SIG-M5 treated with dmso at 0.1 percent for 504 hours (cell line): Measurements from ENCODE around the gene RANBP17.
"Not testable (repeated sequence)": the region's sequence is repeated elsewhere in the genome, so short reads cannot be mapped to it uniquely, and the experiment has no call there.

Experiments used
- DNase-seq: peaks from one replicate; lab custom pipeline; 2025; ENCODE audit not compliant: unreplicated experiment; lab: John Stamatoyannopoulos, UW

The RANBP17 gene

GRCh38 chr5:171143926-171144325 is 282.1 kb downstream of the RANBP17 start:
- no peak for DNase-seq

- no peak for DNase-seq
Observed at GRCh38 chr5:171149333-171149732, 287.5 kb downstream of the RANBP17 start.

DNA sequence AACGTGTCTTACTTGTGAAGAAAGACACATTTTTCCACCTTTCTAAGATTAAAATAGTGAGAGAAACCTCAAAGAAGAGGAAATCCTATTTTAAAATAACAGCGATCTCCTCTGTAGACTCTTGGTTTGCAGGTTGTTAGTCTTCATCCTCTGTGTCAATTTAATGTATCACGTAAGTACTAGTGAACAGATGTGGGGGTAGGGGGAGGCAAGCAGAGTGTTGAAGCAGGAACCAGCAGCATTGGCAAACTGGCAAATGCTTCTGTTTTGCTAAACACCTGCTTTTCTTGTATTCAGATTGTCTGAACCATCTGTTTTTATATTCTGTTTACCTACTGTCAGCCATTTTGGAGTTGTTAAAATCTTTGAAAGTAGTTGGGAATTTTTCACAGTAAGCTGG is 288.0 kb downstream of the RANBP17 start:
- DNase-seq, result no peak

DNA sequence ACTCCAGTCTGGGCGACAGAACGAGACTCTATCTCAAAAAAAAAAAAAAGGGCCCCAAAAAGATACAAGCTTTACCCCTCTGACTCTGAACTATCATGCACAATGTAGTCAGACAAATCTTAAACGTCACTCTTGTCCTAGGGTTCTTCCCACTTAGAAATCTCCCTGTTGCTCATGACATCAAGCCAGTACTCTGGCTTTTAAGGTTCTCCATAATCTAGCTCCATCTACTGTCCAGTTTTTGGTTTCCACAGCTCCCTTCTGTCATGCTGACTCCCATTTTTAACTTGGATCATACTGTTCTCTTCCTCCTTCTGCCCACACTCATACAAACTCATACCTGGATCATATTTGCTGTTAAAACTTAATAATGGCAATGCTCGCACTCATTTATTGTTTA is 290.6 kb downstream of the RANBP17 start:
- peak; percentile 34 for DNase-seq

DNA sequence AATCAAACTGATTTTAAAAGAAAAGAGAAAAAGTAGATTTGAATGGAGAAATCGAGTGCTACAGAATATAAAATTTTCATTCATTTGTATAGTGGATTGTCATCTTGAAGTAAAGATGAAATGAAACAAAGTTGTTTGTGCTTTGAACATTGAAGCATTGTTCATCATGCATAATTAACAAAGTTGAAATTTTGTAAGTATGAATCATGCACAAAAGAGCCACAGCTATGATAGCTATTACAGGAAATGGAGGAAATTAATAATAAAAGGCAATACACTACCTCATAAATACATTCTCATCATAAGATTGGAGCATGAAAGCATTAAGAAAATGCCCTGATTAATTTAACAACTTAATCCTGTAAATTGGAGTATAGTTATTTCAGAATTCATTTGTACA is 293.8 kb downstream of the RANBP17 start:
- DNase-seq, result no peak

GRCh38 chr5:171157276-171157675 is 295.5 kb downstream of the RANBP17 start:
- no peak for DNase-seq

GRCh38 chr5:171157775-171158174 is 296.0 kb downstream of the RANBP17 start:
- no peak for DNase-seq

GRCh38 chr5:171158581-171158980 is 296.8 kb downstream of the RANBP17 start:
- DNase-seq, result no peak

- DNase-seq, result no peak
Observed at GRCh38 chr5:171162165-171162564, 300.3 kb downstream of the RANBP17 start.

DNA sequence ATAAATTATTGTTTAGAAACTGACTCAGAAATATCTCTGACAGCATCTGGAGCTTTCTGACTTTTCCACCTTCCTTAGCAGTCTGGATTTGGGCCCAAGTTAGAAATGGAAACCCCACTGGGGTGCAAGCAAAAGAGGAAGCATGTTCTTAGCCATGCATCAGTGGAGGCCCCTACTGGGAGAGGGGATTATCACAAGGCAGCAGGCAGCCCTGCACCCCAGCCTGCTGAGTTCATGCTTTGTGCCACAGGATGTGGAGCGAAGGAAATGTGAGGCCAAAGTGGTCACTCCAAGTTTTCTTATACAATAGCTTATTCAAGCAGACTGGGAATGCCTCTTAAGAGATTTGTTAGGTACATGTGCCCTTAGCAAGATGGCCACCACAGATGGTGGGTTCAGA is 300.8 kb downstream of the RANBP17 start:
- peak; percentile 35 for DNase-seq

DNA sequence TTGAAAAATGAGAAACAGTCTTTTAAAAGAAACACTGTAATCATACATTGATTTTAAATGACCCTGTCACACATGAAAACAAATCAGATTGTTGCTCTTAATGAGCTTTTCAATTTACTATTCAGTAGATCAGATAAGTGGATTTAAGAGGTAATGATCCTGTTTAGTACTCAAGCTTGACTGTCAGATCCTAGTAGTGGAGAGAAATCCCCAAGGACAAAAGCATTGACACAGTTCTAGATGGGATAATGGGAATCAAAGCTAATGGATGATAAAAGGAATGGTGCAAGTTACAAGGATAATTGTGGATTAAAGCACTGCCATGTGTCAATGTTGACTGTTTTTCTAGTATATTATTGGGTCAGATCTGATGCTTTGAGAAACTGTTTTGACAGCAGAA is 304.9 kb downstream of the RANBP17 start:
- DNase-seq, result no peak

GRCh38 chr5:171168171-171168570 is 306.4 kb downstream of the RANBP17 start:
- DNase-seq, result peak; percentile 20

DNA sequence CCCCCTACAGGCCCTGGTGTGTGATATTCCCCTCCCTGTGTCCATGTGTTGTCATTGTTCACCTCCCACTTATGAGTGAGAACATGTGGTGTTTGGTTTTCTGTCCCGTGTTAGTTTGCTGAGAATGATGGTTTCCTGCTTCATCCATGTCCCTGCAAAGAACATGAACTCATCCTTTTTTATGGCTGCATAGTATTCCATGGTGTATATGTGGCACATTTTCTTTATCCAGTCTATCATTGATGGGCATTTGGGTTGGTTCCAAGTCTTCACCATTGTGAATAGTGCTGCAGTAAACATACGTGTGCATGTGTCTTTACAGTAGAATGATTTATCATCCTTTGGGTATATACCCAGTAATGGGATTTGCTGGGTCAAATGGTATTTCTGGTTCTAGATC is 313.1 kb downstream of the RANBP17 start:
- DNase-seq, result not testable (repeated sequence)

DNA sequence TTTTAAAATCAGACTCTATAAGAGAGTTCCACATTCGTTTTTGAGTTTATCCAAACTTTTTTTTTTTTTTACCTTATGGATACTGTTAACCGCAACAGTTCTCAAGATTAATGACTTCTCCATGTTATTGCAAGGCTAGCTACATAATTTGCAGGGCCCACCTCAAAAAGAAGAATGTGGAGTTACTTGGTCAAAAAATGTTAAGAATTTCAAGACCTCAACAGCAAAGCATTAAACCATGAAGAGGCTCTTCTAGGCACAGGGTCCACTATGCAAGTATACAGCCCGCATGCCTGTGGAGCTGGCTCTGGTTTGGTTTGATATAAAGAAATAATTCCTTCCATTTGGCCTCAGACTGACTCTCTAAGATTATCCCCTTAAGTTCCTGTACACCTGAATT is 313.9 kb downstream of the RANBP17 start:
- DNase-seq, result no peak

DNA sequence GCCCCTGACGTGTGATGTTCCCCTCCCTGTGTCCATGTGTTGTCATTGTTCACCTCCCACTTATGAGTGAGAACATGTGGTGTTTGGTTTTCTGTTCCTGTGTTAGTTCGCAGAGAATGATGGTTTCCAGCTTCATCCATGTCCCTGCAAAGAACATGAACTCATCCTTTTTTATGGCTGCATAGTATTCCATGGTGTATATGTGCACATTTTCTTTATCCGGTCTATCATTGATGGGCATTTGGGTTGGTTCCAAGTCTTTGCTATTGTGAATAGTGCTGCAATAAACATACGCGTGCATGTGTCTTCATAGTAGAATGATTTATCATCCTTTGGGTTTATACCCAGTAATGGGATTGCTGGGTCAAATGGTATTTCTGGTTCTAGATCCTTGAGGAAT is 316.4 kb downstream of the RANBP17 start:
- not testable (repeated sequence) for DNase-seq

- no peak for DNase-seq
Observed at GRCh38 chr5:171188016-171188415, 326.2 kb downstream of the RANBP17 start.

GRCh38 chr5:171189442-171189841 is 327.6 kb downstream of the RANBP17 start:
- no peak for DNase-seq

GRCh38 chr5:171192111-171192510 is 330.3 kb downstream of the RANBP17 start:
- no peak for DNase-seq

GRCh38 chr5:171201310-171201709 is 339.5 kb downstream of the RANBP17 start:
- DNase-seq, result no peak

DNA sequence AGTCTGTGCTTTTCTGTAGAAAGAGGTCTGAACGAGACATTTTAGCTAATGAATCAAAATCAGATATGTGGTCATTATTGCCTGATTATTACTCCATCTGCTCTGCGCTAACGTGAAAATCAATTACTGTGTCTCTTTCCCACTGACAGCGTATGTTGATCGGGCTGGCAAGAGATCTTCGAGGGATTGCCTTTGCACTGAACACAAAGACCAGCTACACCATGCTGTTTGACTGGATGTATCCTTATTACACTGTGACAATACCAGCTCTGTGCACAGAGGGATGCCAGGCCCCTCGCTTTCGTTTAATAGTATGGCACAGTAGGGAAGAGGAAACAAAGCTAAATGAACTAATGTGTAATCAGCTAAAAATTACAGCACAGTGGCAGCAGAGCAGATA is 343.6 kb downstream of the RANBP17 start:
- DNase-seq, result no peak

- peak; percentile 67 for DNase-seq
Observed at GRCh38 chr5:171207256-171207847, 345.5 kb downstream of the RANBP17 start.

- no peak for DNase-seq
Observed at GRCh38 chr5:171221916-171222315, 360.1 kb downstream of the RANBP17 start.

GRCh38 chr5:171223927-171224326 is 362.1 kb downstream of the RANBP17 start:
- DNase-seq, result no peak
